Endothelial cell of umbilical vein (primary cell): ENCODE measurements around the gene ANKS6. TPM values are rescaled to one million over a fixed set of nuclear protein-coding genes. Genes with fewer than 3 reads are reported as not detected.

ENCODE experiments used
- BruUV-seq: library from RNA; stranded (reverse); fragments of 400-500 nt; replicated peaks from 2 replicates; lab custom pipeline; 2021; lab: Mats Ljungman, UMichigan
- CTCF ChIA-PET: fragments of 300-600, 350-600 bp; sonication (Branson Sonifier 250); formaldehyde crosslinking; loops from one replicate; lab custom pipeline; 2021; ENCODE audit warnings: antibody characterized with exemption, inconsistent platforms; lab: Charles Lee
- POLR2A ChIA-PET: fragments of 300-600, 350-600 bp; sonication (Branson Sonifier 250); formaldehyde crosslinking; loops from one replicate; lab custom pipeline; 2021; ENCODE audit warnings: antibody characterized with exemption, inconsistent platforms; lab: Charles Lee
- DNase-seq: peaks from one replicate; pipeline ENCODE4 v3.0.0-alpha.2; 2011; ENCODE audit warnings: low read depth, low spot score
- FAIRE-seq: peaks from 2 replicates; lab custom pipeline; 2011; peaks lifted over from hg19 to GRCh38; lab: Jason Lieb, UNC
- H2AFZ ChIP-seq: 2 replicates; pipeline ENCODE4 v1.6.0; 2012; ENCODE audit warnings: low read depth, low read length, control low read depth, inconsistent platforms
- H3K27ac ChIP-seq: 2 replicates; pipeline ENCODE4 v1.5.1; 2011; ENCODE audit warnings: low read depth, mild to moderate bottlenecking, control low read depth, low read length, moderate library complexity; ENCODE audit not compliant: insufficient read depth
- H3K27me3 ChIP-seq, 2 experiments: 2 replicates each; pipeline versions ENCODE4 v1.6.0 to v1.6.1; 2011; ENCODE audit warnings: low read length in 2 of 2, mixed read lengths in 1 of 2; ENCODE audit not compliant: control insufficient read depth in 2 of 2, insufficient read depth in 2 of 2
- H3K36me3 ChIP-seq, 2 experiments: 2 replicates in 1 of 2; 3 replicates in 1 of 2; pipeline ENCODE4 v1.5.1; 2011; ENCODE audit warnings: low read length in 2 of 2, mild to moderate bottlenecking in 1 of 2, moderate library complexity in 1 of 2; ENCODE audit not compliant: control insufficient read depth in 2 of 2, insufficient read depth in 2 of 2; ENCODE audit errors: extremely low read depth in 1 of 2
- H3K4me1 ChIP-seq: 3 replicates; pipeline ENCODE4 v1.5.1; 2011; ENCODE audit warnings: mild to moderate bottlenecking, low read length; ENCODE audit not compliant: control insufficient read depth, insufficient read depth; ENCODE audit errors: extremely low read depth
- H3K4me2 ChIP-seq: 2 replicates; pipeline ENCODE4 v1.6.1; 2011; ENCODE audit warnings: low read length, control low read depth, mixed read lengths; ENCODE audit not compliant: insufficient read depth
- H3K4me3 ChIP-seq, 3 experiments: fragments of 200-600 bp in 1 of 3; sonication (generic), shearing (Covaris generic) in 1 of 3; replicated peaks in 1 of 3; 2 replicates each; pipeline ENCODE4 v1.5.1; 2011 to 2016; ENCODE audit warnings: control low read depth in 3 of 3, low read length in 3 of 3, mild to moderate bottlenecking in 2 of 3, inconsistent platforms in 1 of 3, low read depth in 1 of 3, moderate library complexity in 1 of 3; ENCODE audit not compliant: insufficient read depth in 1 of 3
- H3K79me2 ChIP-seq: 2 replicates; pipeline ENCODE4 v1.6.0; 2012; ENCODE audit warnings: low read length, inconsistent platforms; ENCODE audit not compliant: control insufficient read depth, insufficient read depth
- H3K9ac ChIP-seq: replicated peaks from 2 replicates; pipeline ENCODE3; 2011; ENCODE audit warnings: low read length, control low read depth; ENCODE audit not compliant: insufficient read depth; ENCODE audit errors: extremely low read depth
- H3K9me1 ChIP-seq: replicated peaks from 3 replicates; pipeline ENCODE4 v1.6.0; 2011; ENCODE audit warnings: mild to moderate bottlenecking, low read length; ENCODE audit not compliant: control insufficient read depth, insufficient read depth; ENCODE audit errors: extremely low read depth
- H3K9me3 ChIP-seq: replicated peaks from 2 replicates; pipeline ENCODE4 v1.5.1; 2012; ENCODE audit warnings: low read length, inconsistent platforms; ENCODE audit not compliant: control insufficient read depth, insufficient read depth
- H4K20me1 ChIP-seq: replicated peaks from 2 replicates; pipeline ENCODE3; 2011; ENCODE audit warnings: mild to moderate bottlenecking, low read length; ENCODE audit not compliant: control insufficient read depth, insufficient read depth; ENCODE audit errors: extremely low read depth
- CTCF ChIP-seq, 2 donors: IDR thresholded peaks; 1 replicate in 1 of 2; 2 replicates in 1 of 2; pipeline ENCODE4 v1.5.1; 2011; ENCODE audit warnings: low read length in 2 of 2, mild to moderate bottlenecking in 2 of 2, moderate library complexity in 2 of 2, control low read depth in 1 of 2, inconsistent platforms in 1 of 2, low read depth in 1 of 2; ENCODE audit not compliant: insufficient read depth in 1 of 2; ENCODE audit errors: extremely low read depth in 1 of 2
- EZH2 ChIP-seq: IDR thresholded peaks from 2 replicates; pipeline ENCODE4 v1.6.1; 2012; ENCODE audit warnings: borderline replicate concordance, low read depth, mild to moderate bottlenecking, moderate library complexity, low read length, inconsistent platforms; ENCODE audit not compliant: severe bottlenecking
- FOS ChIP-seq: IDR thresholded peaks from 2 replicates; pipeline ENCODE4 v1.6.1; 2011; ENCODE audit warnings: mild to moderate bottlenecking, low read length, moderate library complexity, borderline replicate concordance; ENCODE audit not compliant: insufficient read depth
- GATA2 ChIP-seq: IDR thresholded peaks from 2 replicates; pipeline ENCODE4 v1.7.0; 2011; ENCODE audit warnings: low read depth, mild to moderate bottlenecking, moderate library complexity, mixed read lengths, low read length; ENCODE audit not compliant: insufficient read length, insufficient read depth
- JUN ChIP-seq: IDR thresholded peaks from 2 replicates; pipeline ENCODE4 v1.6.1; 2011; ENCODE audit warnings: borderline replicate concordance, low read depth; ENCODE audit not compliant: insufficient read length, insufficient read depth
- MAX ChIP-seq: IDR thresholded peaks from 2 replicates; pipeline ENCODE4 v1.6.1; 2011; ENCODE audit not compliant: insufficient read depth, insufficient read length
- MYC ChIP-seq: IDR thresholded peaks from one replicate; pipeline ENCODE4 v1.6.1; 2011; ENCODE audit warnings: mild to moderate bottlenecking, low read depth, low read length
- POLR2A ChIP-seq: IDR thresholded peaks from 2 replicates; pipeline ENCODE4 v1.6.1; 2012; ENCODE audit warnings: low read depth, mild to moderate bottlenecking, control low read depth, low read length
- POLR2AphosphoS5 ChIP-seq: IDR thresholded peaks from 2 replicates; pipeline ENCODE4 v1.6.1; 2012; ENCODE audit warnings: low read depth, mild to moderate bottlenecking, control low read depth, low read length, moderate library complexity; ENCODE audit not compliant: insufficient read depth
- dilution Hi-C: fragments of 300-500 bp; cut with MboI; formaldehyde crosslinking; loops from one replicate; pipeline ENCODE4 v1.15.0; 2019; ENCODE audit warnings: low sequenced_read_pairs; ENCODE audit not compliant: extremely low pct_ligation_motif_present
- intact Hi-C: fragments of 100-400 bp; cut with micrococcal nuclease; formaldehyde crosslinking; loops from one replicate; pipeline ENCODE4 v1.10.0; 2022
- polyA plus RNA-seq, 4 experiments: library from polyadenylated mRNA; depleted of rRNA in 3 of 4; stranded (reverse) in 3 of 4; unstranded in 1 of 4; fragments of >200 nt; gene quantifications; 2 replicates each; pipeline versions ENCODE4 v1.2.1 to v1.2.3, GENCODE V29; 2011 to 2012; ENCODE audit warnings: missing spikeins in 1 of 4
- total RNA-seq: library from RNA; stranded (reverse); gene quantifications from 2 replicates; pipeline ENCODE4 v1.2.3, GENCODE V29; 2021

ANKS6 gene
- total and polyA plus RNA-seq, 2 donors (not counting 3 experiments of a cell fraction or from before 2014, with no cell fraction given) = 15.5 to 18.6 TPM

DNA sequence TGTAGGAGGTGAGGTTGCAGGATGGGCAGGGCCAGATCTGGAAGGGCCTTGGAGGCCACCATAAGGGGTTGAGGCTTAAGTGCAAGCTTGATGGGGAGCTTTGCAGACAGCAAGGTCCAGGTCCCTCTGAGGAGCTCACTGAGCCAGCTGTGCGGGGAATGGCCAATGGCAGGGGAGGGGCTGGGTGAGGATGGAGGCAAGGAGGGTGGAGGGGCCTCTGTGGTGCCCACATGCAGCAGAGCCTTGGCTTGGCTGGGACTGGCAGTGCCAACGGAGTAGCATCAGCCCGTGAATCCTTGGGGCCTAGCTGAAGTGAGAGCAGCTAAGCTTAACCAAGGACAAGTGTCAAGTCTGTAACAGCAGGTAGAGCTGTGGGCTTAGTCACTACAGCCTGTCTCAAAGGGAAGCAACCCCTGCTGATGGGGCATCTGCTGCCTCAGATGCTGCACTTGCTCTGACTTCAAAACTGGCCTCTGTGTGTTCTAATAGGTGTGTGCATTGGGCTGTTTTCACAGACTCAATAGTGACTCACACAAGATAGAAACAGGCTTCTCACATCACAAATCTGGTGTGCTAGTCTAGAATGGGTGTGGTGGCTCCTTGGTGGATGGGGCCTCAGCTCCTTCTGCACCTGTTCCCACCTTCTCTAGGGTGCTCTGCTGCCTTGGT lies 27.4 kb upstream of the ANKS6 start:
- TF ChIP-seq POLR2A = no peak
- no peak for TF ChIP-seq JUN
- TF ChIP-seq GATA2 = no peak
- no peak for TF ChIP-seq EZH2
- no peak for TF ChIP-seq CTCF (IDR thresholded peaks at IDR 0.05; ENCODE audit: extremely low read depth in 1 of 2, insufficient read depth in 1 of 2, low read depth in 1 of 2, low read length in 2 of 2)
- TF ChIP-seq MAX = no peak
- no peak for TF ChIP-seq POLR2AphosphoS5
- no peak for TF ChIP-seq FOS
- no peak for TF ChIP-seq MYC
- Histone ChIP-seq H3K9me1 (no peaks in the 10 kb centered on the region), H2AFZ (no peak overlapping the region), H3K4me1 (no peaks in the 10 kb centered on the region), H3K4me2 (no peak overlapping the region), H3K9me3 (no peaks in the 10 kb centered on the region), H3K27me3 (no peaks in the 10 kb centered on the region), H3K4me3 (no peak overlapping the region), H3K27ac (no peak overlapping the region), H4K20me1 (no peaks in the 10 kb centered on the region), H3K9ac (no peak overlapping the region), H3K36me3 (no peaks in the 10 kb centered on the region), H3K79me2 (no peaks in the 10 kb centered on the region)
- FAIRE-seq (no peak), DNase-seq (no peak)
- CTCF ChIA-PET = no interaction called here
- POLR2A ChIA-PET = no interaction called here
- BruUV-seq = no TSS peak
- dilution Hi-C loops = no loop called here
- intact Hi-C loops = no loop called here
